Forelimb muscle (tissue), 1 donor: Measurements from ENCODE around the gene ZNF385C. TPM values are rescaled to one million over a fixed set of nuclear protein-coding genes. Genes with fewer than 3 reads are reported as not detected.

ENCODE experiments used
- DNase-seq: peaks from one replicate; pipeline ENCODE4 v3.0.0-alpha.2; 2013; ENCODE audit warnings: low read depth
- polyA plus RNA-seq: library from polyadenylated mRNA; unstranded; fragments of 120-200 nt; gene quantifications from one replicate; pipeline ENCODE4 v1.2.1, GENCODE V29; 2013; ENCODE audit not compliant: insufficient read length

The ZNF385C gene
- polyA plus RNA-seq, 1 donor = 6.7 TPM

GRCh38 chr17:42125565-42125964 is 27.3 kb upstream of the ZNF385C start:
- DNase-seq = no peak

- no peak for DNase-seq
These were observed 26.0 kb upstream of the ZNF385C start for GRCh38 chr17:42124256-42124655.

GRCh38 chr17:42122371-42123303 is 24.4 kb upstream of the ZNF385C start, which contains the start of gene HSPB9:
Gene HSPB9 (plus strand): TSS chr17:42122804. CDS start chr17:42122851, 47 bp downstream.
- DNase-seq = no peak

- peak; percentile 65 for DNase-seq
These were observed 22.8 kb upstream of the ZNF385C start, which contains the start of gene KAT2A for GRCh38 chr17:42120770-42121769. Gene KAT2A (minus strand): TSS chr17:42121367. CDS start chr17:42121304, 63 bp downstream.

GRCh38 chr17:42120161-42120769 is 22.0 kb upstream of the ZNF385C start:
- DNase-seq = no peak

- DNase-seq = no peak
These were observed 21.0 kb upstream of the ZNF385C start for GRCh38 chr17:42119301-42119700.

- DNase-seq = no peak
These were observed 20.3 kb upstream of the ZNF385C start for GRCh38 chr17:42118545-42118944.

GRCh38 chr17:42118126-42118510 is 19.8 kb upstream of the ZNF385C start:
- DNase-seq = no peak

GRCh38 chr17:42117397-42118125 is 19.3 kb upstream of the ZNF385C start:
- no peak for DNase-seq

GRCh38 chr17:42116705-42117396 is 18.6 kb upstream of the ZNF385C start:
- DNase-seq = no peak

GRCh38 chr17:42114118-42114517 is 15.8 kb upstream of the ZNF385C start:
- no peak for DNase-seq

GRCh38 chr17:42113293-42114069 is 15.2 kb upstream of the ZNF385C start:
- no peak for DNase-seq

- DNase-seq = peak; percentile 84
These were observed 14.4 kb upstream of the ZNF385C start, which contains the start of gene DHX58 for GRCh38 chr17:42112552-42113176. Gene DHX58 (minus strand): TSS chr17:42112714. CDS start chr17:42111892, 822 bp downstream.

- DNase-seq = no peak
These were observed 13.7 kb upstream of the ZNF385C start for GRCh38 chr17:42111871-42112551.

GRCh38 chr17:42111265-42111636 is 13.0 kb upstream of the ZNF385C start:
- no peak for DNase-seq

GRCh38 chr17:42110301-42111264 is 12.3 kb upstream of the ZNF385C start:
- DNase-seq = no peak

GRCh38 chr17:42109086-42109485 is 10.8 kb upstream of the ZNF385C start:
- DNase-seq = no peak
